ENCODE measurements around the gene CD83. TPM values are rescaled to one million over a fixed set of nuclear protein-coding genes. Genes with fewer than 3 reads are reported as not detected.

Gene CD83
- total RNA-seq, 1 donor from 2014 or later, result 1.8 TPM

DNA sequence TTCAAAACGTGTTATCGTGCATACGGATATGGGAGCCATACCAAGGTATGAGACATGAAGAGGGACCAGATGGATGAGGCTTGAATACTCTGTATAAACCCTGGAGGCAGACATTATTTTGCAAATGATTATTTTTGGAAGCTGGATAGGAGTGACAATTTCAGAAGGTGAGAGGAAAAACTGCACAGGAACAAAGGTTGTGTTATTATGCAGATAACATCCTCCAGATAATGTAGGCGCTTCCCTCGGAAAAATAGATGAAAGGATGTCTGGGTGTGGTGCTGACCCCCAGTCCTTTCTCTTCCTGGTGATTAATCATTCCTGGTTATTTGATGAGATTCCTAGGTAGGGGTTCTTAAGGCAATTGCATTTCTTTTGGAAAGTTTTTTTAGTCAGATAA, 36.4 kb upstream of the CD83 start:
- TF ChIP-seq, protein P1, sequence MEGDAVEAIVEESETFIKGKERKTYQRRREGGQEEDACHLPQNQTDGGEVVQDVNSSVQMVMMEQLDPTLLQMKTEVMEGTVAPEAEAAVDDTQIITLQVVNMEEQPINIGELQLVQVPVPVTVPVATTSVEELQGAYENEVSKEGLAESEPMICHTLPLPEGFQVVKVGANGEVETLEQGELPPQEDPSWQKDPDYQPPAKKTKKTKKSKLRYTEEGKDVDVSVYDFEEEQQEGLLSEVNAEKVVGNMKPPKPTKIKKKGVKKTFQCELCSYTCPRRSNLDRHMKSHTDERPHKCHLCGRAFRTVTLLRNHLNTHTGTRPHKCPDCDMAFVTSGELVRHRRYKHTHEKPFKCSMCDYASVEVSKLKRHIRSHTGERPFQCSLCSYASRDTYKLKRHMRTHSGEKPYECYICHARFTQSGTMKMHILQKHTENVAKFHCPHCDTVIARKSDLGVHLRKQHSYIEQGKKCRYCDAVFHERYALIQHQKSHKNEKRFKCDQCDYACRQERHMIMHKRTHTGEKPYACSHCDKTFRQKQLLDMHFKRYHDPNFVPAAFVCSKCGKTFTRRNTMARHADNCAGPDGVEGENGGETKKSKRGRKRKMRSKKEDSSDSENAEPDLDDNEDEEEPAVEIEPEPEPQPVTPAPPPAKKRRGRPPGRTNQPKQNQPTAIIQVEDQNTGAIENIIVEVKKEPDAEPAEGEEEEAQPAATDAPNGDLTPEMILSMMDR (IDR thresholded peaks at IDR 0.05; ENCODE audit: borderline replicate concordance), result no peak
- Histone ChIP-seq H3K4me1 (no peaks in the 10 kb centered on the region), H3K36me3 (no peaks in the 10 kb centered on the region), H3K9me3 (replicated peaks) (no peaks in the 10 kb centered on the region), H3K4me3 (no peak overlapping the region), H3K27ac (replicated peaks) (no peak overlapping the region), H3K27me3 (ENCODE audit: low read depth) (peaks cover 5% of the 10 kb centered on the region)
- intact Hi-C loops (cut with micrococcal nuclease), result no loop called here
- no peak for DNase-seq

DNA sequence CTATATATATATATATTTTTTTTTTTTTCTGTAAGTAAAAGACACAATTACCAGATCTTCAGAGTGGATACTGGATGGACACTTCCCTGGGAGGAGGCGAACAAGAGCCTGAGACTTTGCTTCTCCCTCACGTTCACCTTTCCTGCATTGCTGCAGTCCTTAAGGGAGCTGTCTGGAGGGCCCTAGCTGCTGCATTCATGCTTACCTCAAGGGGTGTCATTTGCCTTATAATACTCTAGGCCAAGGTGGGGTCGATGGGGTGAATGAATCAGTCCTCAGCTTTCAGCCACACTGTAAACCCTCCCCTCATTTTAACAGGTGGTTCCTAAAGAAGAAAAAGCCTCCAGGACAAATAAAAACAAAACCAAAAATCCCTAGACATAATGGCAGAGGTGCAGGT, 34.8 kb upstream of the CD83 start:
- no peak for DNase-seq
- intact Hi-C loops (cut with micrococcal nuclease), result no loop called here
- Histone ChIP-seq H3K27ac (replicated peaks) (no peak overlapping the region), H3K36me3 (no peaks in the 10 kb centered on the region), H3K4me1 (no peaks in the 10 kb centered on the region), H3K27me3 (ENCODE audit: low read depth) (peaks cover 5% of the 10 kb centered on the region), H3K4me3 (no peak overlapping the region), H3K9me3 (replicated peaks) (no peaks in the 10 kb centered on the region)
- TF ChIP-seq, protein P1 (IDR thresholded peaks at IDR 0.05; ENCODE audit: borderline replicate concordance), result no peak

DNA sequence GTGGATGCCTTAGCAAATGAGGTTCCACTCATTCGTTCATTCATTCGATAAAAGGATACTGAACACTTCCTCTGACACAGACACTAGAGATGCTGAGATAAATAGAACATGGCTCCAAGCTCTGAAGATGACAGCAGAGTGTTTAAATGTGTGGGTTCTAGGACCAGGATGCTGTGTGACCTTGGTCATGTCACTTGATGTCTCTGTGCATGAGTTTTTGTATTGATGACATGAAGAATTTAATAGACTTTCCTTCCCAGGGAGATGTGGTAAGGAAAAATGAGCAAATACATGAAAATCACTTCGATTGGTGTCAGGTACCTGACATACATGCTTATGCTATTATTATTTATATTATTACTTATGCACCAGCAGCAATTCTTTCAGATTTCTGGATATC, 34.3 kb upstream of the CD83 start:
- Histone ChIP-seq H3K36me3 (no peaks in the 10 kb centered on the region), H3K4me3 (no peak overlapping the region), H3K27ac (replicated peaks) (no peak overlapping the region), H3K9me3 (replicated peaks) (no peaks in the 10 kb centered on the region), H3K27me3 (ENCODE audit: low read depth) (peaks cover 5% of the 10 kb centered on the region), H3K4me1 (no peaks in the 10 kb centered on the region)
- no peak for DNase-seq
- TF ChIP-seq, protein P1 (IDR thresholded peaks at IDR 0.05; ENCODE audit: borderline replicate concordance), result no peak
- intact Hi-C loops (cut with micrococcal nuclease), result no loop called here

DNA sequence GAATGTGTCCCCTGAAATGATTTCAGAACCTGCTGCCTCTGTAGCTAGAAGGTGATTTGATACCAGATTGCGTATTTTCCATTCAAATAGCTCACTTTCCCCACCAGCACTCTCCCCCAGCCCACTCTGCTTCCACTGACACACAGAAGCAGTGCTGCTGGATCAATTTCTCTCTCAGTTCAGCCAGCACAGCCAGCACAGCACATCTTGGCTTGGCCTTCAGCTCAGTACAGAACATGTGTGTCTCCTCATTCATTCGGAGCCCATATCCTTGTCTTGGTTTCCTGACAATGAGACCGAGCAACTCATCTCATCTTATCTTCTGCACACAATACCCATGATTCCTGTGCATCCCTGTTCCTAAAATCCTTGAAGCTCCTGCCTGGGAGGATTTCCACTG, 33.8 kb upstream of the CD83 start:
- TF ChIP-seq, protein P1 (IDR thresholded peaks at IDR 0.05; ENCODE audit: borderline replicate concordance), result no peak
- Histone ChIP-seq H3K27ac (replicated peaks) (no peak overlapping the region), H3K4me3 (no peak overlapping the region), H3K27me3 (ENCODE audit: low read depth) (peaks cover 10% of the 10 kb centered on the region), H3K9me3 (replicated peaks) (no peaks in the 10 kb centered on the region), H3K36me3 (no peaks in the 10 kb centered on the region), H3K4me1 (no peaks in the 10 kb centered on the region)
- no peak for DNase-seq
- intact Hi-C loops (cut with micrococcal nuclease), result no loop called here

DNA sequence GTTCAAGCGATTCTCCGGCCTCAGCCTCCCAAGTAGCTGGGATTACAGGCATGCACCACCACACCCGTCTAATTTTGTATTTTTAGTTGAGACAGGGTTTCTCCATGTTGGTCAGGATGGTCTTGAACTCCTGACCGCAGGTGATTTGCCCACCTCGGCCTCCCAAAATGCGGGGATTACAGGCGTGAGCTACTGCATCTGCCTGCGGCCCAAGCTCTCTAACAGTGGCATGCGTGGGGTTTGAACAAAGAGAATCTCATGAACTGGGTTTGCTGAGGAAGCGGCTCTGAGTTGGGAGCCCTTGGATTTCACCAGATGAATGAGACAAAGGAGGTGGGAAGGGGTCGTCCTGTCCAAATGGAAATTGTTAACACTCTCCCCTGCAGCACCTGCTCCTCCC, 33.2 kb upstream of the CD83 start:
- intact Hi-C loops (cut with micrococcal nuclease), result no loop called here
- TF ChIP-seq, protein P1 (IDR thresholded peaks at IDR 0.05; ENCODE audit: borderline replicate concordance), result no peak
- no peaks in the 10 kb centered on the region for H3K4me1 ChIP-seq
- DNase-seq, result no peak
- H3K27ac ChIP-seq (replicated peaks), result no peak overlapping the region
- H3K36me3 ChIP-seq, result no peaks in the 10 kb centered on the region
- H3K4me3 ChIP-seq, result no peak overlapping the region
- peaks cover 15% of the 10 kb centered on the region for H3K27me3 ChIP-seq (ENCODE audit: low read depth)
- no peaks in the 10 kb centered on the region for H3K9me3 ChIP-seq (replicated peaks)
